Motor neuron (in vitro differentiated cells): ENCODE measurements around the gene TNFAIP8L1. TPM values are rescaled to one million over a fixed set of nuclear protein-coding genes. Genes with fewer than 3 reads are reported as not detected.

Source experiments
- ATAC-seq, 8 experiments: fragments of 200-7000 bp; cut with Tn5 transposase; replicated peaks in 6 of 8; 2 replicates each; pipeline ENCODE4 v1.8.0; 2021; ENCODE audit warnings: mild to moderate bottlenecking in 8 of 8, moderate library complexity in 8 of 8
- H3K27ac ChIP-seq, 2 donors: fragments of 250-450 bp; sonication (Bioruptor Pico); 2 replicates each; pipeline ENCODE4 v1.9.0; 2021; ENCODE audit warnings: antibody characterized with exemption in 2 of 2, mild to moderate bottlenecking in 2 of 2, moderate library complexity in 1 of 2
- H3K4me1 ChIP-seq, 2 donors: fragments of 250-450 bp; sonication (Bioruptor Pico); replicated peaks in 1 of 2; 2 replicates each; pipeline ENCODE4 v1.6.1; 2021; ENCODE audit warnings: antibody characterized with exemption in 2 of 2, mild to moderate bottlenecking in 2 of 2, moderate library complexity in 1 of 2
- H3K4me3 ChIP-seq, 5 donors: fragments of 250-450 bp; sonication (Bioruptor Pico); 2 replicates each; pipeline ENCODE4 v1.9.0; 2021; ENCODE audit warnings: antibody characterized with exemption in 5 of 5, mild to moderate bottlenecking in 5 of 5, moderate library complexity in 4 of 5
- WGBS, 10 experiments: fragments of 450-650 bp; shearing (Covaris generic); methylation state at CpG; one replicate each; pipeline ENCODE4 v1.0.0; 2022; 5-methylcytosine and 5-hydroxymethylcytosine counted together
- in situ Hi-C, 9 experiments: fragments of 400-800 bp; cut with MboI; loops; one replicate each; pipeline ENCODE4 v1.15.0; 2021; ENCODE audit warnings: low sequenced_read_pairs in 9 of 9, low pct_unique_long_range_greater_than_20kb in 2 of 9; ENCODE audit not compliant: unreplicated experiment in 9 of 9
- total RNA-seq, 8 experiments: library from RNA; unstranded; fragments of 300-600 nt; gene quantifications; 2 replicates each; pipeline versions ENCODE4 v1.2.3 to v1.2.4, GENCODE V29; 2022

The TNFAIP8L1 gene
- total RNA-seq, 8 experiments from 2014 or later: 0.61 to 5.7 (median 2.6) TPM

GRCh38 chr19:4692251-4693077 lies 53.1 kb downstream of the TNFAIP8L1 start:
- WGBS, 10 experiments: 75 to 100% (median 81%) methylated on average over 1 to 4 of the region's 27 CpGs; no CpG with 5 or more reads in 5 of the 10 experiments
- H3K4me3 ChIP-seq: no peak overlapping the region
- peak in 1 of 8 experiments; percentile 3 for ATAC-seq
- in situ Hi-C loops: no loop called here
- no peaks in the 10 kb centered on the region for H3K4me1 ChIP-seq
- no peak overlapping the region for H3K27ac ChIP-seq

- WGBS, 10 experiments: 80 to 100% methylated on average over 1 of the region's 7 CpGs; no CpG with 5 or more reads in 8 of the 10 experiments
- Histone ChIP-seq H3K27ac (no peak overlapping the region), H3K4me3 (no peak overlapping the region), H3K4me1 (no peaks in the 10 kb centered on the region)
- in situ Hi-C loops: no loop called here
- peak in 1 of 8 experiments; percentile 5 for ATAC-seq
Observed at GRCh38 chr19:4693078-4693350, 53.7 kb downstream of the TNFAIP8L1 start.

GRCh38 chr19:4693471-4694121 lies 54.3 kb downstream of the TNFAIP8L1 start:
- in situ Hi-C loops: no loop called here
- Histone ChIP-seq H3K4me1 (no peaks in the 10 kb centered on the region), H3K27ac (no peak overlapping the region), H3K4me3 (no peak overlapping the region)
- no peak for ATAC-seq
- WGBS, 10 experiments: 80 to 94% (median 90%) methylated on average over 1 to 6 of the region's 15 CpGs; no CpG with 5 or more reads in 5 of the 10 experiments

GRCh38 chr19:4694211-4694987 lies 55.1 kb downstream of the TNFAIP8L1 start:
- in situ Hi-C loops: no loop called here
- Histone ChIP-seq H3K4me1 (no peaks in the 10 kb centered on the region), H3K4me3 (no peak overlapping the region), H3K27ac (no peak overlapping the region)
- WGBS, 10 experiments: 60 to 100% (median 93%) methylated on average over 1 to 17 of the region's 22 CpGs; no CpG with 5 or more reads in 2 of the 10 experiments
- peak in 2 of 8 experiments; percentile 5 to 34 for ATAC-seq

GRCh38 chr19:4695224-4695731 lies 56.0 kb downstream of the TNFAIP8L1 start:
- ATAC-seq: no peak
- in situ Hi-C loops: no loop called here
- WGBS, 10 experiments: 83 to 100% (median 94%) methylated on average over 1 to 5 of the region's 19 CpGs; no CpG with 5 or more reads in 7 of the 10 experiments
- H3K4me3 ChIP-seq: no peak overlapping the region
- H3K27ac ChIP-seq: no peak overlapping the region
- H3K4me1 ChIP-seq: no peaks in the 10 kb centered on the region

GRCh38 chr19:4697304-4697703 lies 58.0 kb downstream of the TNFAIP8L1 start:
- 82 to 100% (median 90%) methylated on average over 1 to 8 of the region's 14 CpGs; no CpG with 5 or more reads in 5 of the 10 experiments for WGBS, 10 experiments
- H3K27ac ChIP-seq: no peak overlapping the region
- no peaks in the 10 kb centered on the region for H3K4me1 ChIP-seq
- no peak for ATAC-seq
- in situ Hi-C loops: no loop called here
- H3K4me3 ChIP-seq: no peak overlapping the region

GRCh38 chr19:4699826-4700692 lies 60.7 kb downstream of the TNFAIP8L1 start:
- no peak overlapping the region for H3K4me3 ChIP-seq
- ATAC-seq: peak in 5 of 8 experiments; percentile 4 to 68 (median 15)
- no peak overlapping the region for H3K27ac ChIP-seq
- no peaks in the 10 kb centered on the region for H3K4me1 ChIP-seq
- 40 to 94% (median 78%) methylated on average over 1 to 7 of the region's 33 CpGs; no CpG with 5 or more reads in 4 of the 10 experiments for WGBS, 10 experiments
- in situ Hi-C loops: no loop called here

GRCh38 chr19:4700693-4700970 lies 61.3 kb downstream of the TNFAIP8L1 start:
- Histone ChIP-seq H3K27ac (no peak overlapping the region), H3K4me1 (no peaks in the 10 kb centered on the region), H3K4me3 (no peak overlapping the region)
- ATAC-seq: no peak
- in situ Hi-C loops: no loop called here
- 50 to 83% (median 78%) methylated on average over 2 to 9 of the region's 11 CpGs; no CpG with 5 or more reads in 6 of the 10 experiments for WGBS, 10 experiments

GRCh38 chr19:4701557-4701956 lies 62.2 kb downstream of the TNFAIP8L1 start:
- 69 to 100% (median 95%) methylated on average over 1 to 6 of the region's 8 CpGs; no CpG with 5 or more reads in 3 of the 10 experiments for WGBS, 10 experiments
- no peak overlapping the region for H3K27ac ChIP-seq
- no peaks in the 10 kb centered on the region for H3K4me1 ChIP-seq
- in situ Hi-C loops: no loop called here
- no peak overlapping the region for H3K4me3 ChIP-seq
- ATAC-seq: no peak

- ATAC-seq: no peak
- Histone ChIP-seq H3K4me1 (no peaks in the 10 kb centered on the region), H3K4me3 (no peak overlapping the region), H3K27ac (no peak overlapping the region)
- 80 to 100% (median 97%) methylated on average over 1 to 4 of the region's 11 CpGs; no CpG with 5 or more reads in 6 of the 10 experiments for WGBS, 10 experiments
- in situ Hi-C loops: no loop called here
Observed at GRCh38 chr19:4702764-4703163, 63.4 kb downstream of the TNFAIP8L1 start.

GRCh38 chr19:4703671-4704316 lies 64.5 kb downstream of the TNFAIP8L1 start:
- ATAC-seq: peak in 2 of 8 experiments; percentile 8 to 19
- no peaks in the 10 kb centered on the region for H3K4me1 ChIP-seq
- in situ Hi-C loops: no loop called here
- no peak overlapping the region for H3K4me3 ChIP-seq
- WGBS, 10 experiments: 80 to 100% (median 95%) methylated on average over 1 to 5 of the region's 28 CpGs; no CpG with 5 or more reads in 3 of the 10 experiments
- H3K27ac ChIP-seq: no peak overlapping the region

GRCh38 chr19:4704317-4704673 lies 65.0 kb downstream of the TNFAIP8L1 start:
- Histone ChIP-seq H3K27ac (no peak overlapping the region), H3K4me1 (no peaks in the 10 kb centered on the region), H3K4me3 (no peak overlapping the region)
- in situ Hi-C loops: no loop called here
- WGBS, 10 experiments: 80% methylated on average over 1 of the region's 9 CpGs; no CpG with 5 or more reads in 9 of the 10 experiments
- ATAC-seq: no peak
